Measurements from ENCODE around the gene MYBBP1A. TPM values are rescaled to one million over a fixed set of nuclear protein-coding genes. Genes with fewer than 3 reads are reported as not detected.
A peak's percentile ranks its signal among the peaks of the same experiment; 100 is the strongest.

MYBBP1A gene
- total and polyA plus RNA-seq, 9 donors = 12.7 to 71.4 (median 45.5) TPM

- H3K27ac ChIP-seq = no peak overlapping the region
- H3K4me3 ChIP-seq = no peak overlapping the region
- intact Hi-C loops (cut with DNase I) = no loop called here
- no peaks in the 10 kb centered on the region for H3K4me1 ChIP-seq (ENCODE audit: insufficient read depth)
- no peaks in the 10 kb centered on the region for H3K9me3 ChIP-seq
- H3K36me3 ChIP-seq = no peaks in the 10 kb centered on the region
- DNase-seq = peak; percentile 26 to 69 (median 56)
- TF ChIP-seq CTCF (IDR thresholded peaks at IDR 0.05) (no peak), POLR2A (IDR thresholded peaks at IDR 0.05) (no peak), EP300 (IDR thresholded peaks at IDR 0.05) (no peak)
- 39 to 47% (median 42%) methylated on average over 20 of the region's 20 CpGs for WGBS, 3 donors
- no peaks in the 10 kb centered on the region for H3K27me3 ChIP-seq
Observed at GRCh38 chr17:4492721-4493561, 62.2 kb downstream of the MYBBP1A start.

- DNase-seq = no peak
- intact Hi-C loops (cut with DNase I) = no loop called here
- 75 to 80% (median 80%) methylated on average over 7 of the region's 7 CpGs for WGBS, 3 donors
- Histone ChIP-seq H3K4me1 (ENCODE audit: insufficient read depth) (no peaks in the 10 kb centered on the region), H3K4me3 (no peak overlapping the region), H3K27ac (no peak overlapping the region), H3K36me3 (no peaks in the 10 kb centered on the region), H3K9me3 (no peaks in the 10 kb centered on the region), H3K27me3 (no peaks in the 10 kb centered on the region)
- TF ChIP-seq CTCF (IDR thresholded peaks at IDR 0.05) (no peak), EP300 (IDR thresholded peaks at IDR 0.05) (no peak), POLR2A (IDR thresholded peaks at IDR 0.05) (no peak)
Observed at GRCh38 chr17:4490637-4491061, 64.5 kb downstream of the MYBBP1A start.

GRCh38 chr17:4490109-4490591 lies 65.0 kb downstream of the MYBBP1A start:
- intact Hi-C loops (cut with DNase I) = no loop called here
- TF ChIP-seq POLR2A (IDR thresholded peaks at IDR 0.05) = no peak
- no peak for TF ChIP-seq EP300 (IDR thresholded peaks at IDR 0.05)
- TF ChIP-seq CTCF (IDR thresholded peaks at IDR 0.05) = no peak

GRCh38 chr17:4488989-4489595 lies 66.1 kb downstream of the MYBBP1A start:
- Histone ChIP-seq H3K9me3 (no peaks in the 10 kb centered on the region), H3K4me3 (no peak overlapping the region), H3K36me3 (no peaks in the 10 kb centered on the region), H3K27me3 (no peaks in the 10 kb centered on the region), H3K27ac (no peak overlapping the region), H3K4me1 (ENCODE audit: insufficient read depth) (no peaks in the 10 kb centered on the region)
- no peak for DNase-seq
- TF ChIP-seq POLR2A (IDR thresholded peaks at IDR 0.05) = no peak
- no peak for TF ChIP-seq EP300 (IDR thresholded peaks at IDR 0.05)
- TF ChIP-seq CTCF (IDR thresholded peaks at IDR 0.05) = no peak
- intact Hi-C loops (cut with DNase I) = no loop called here
- WGBS, 3 donors = 90 to 93% (median 91%) methylated on average over 14 to 15 of the region's 15 CpGs

More at GRCh38 chr17:4490109-4490591, 65.0 kb downstream of the MYBBP1A start:
- H3K27me3 ChIP-seq = no peaks in the 10 kb centered on the region
- H3K4me1 ChIP-seq (ENCODE audit: insufficient read depth) = no peaks in the 10 kb centered on the region
- DNase-seq = no peak
- H3K27ac ChIP-seq = no peak overlapping the region
- H3K36me3 ChIP-seq = no peaks in the 10 kb centered on the region
- no peaks in the 10 kb centered on the region for H3K9me3 ChIP-seq
- no peak overlapping the region for H3K4me3 ChIP-seq
- 87 to 88% (median 88%) methylated on average over 9 of the region's 9 CpGs for WGBS, 3 donors

Other genes with a start within 250 kb of the MYBBP1A start
- 10 to 100 TPM; 30.5 to 46.1 (median 36.5) TPM for gene UBE2G1, start 188.7 kb downstream of the MYBBP1A start, total RNA-seq
- gene UBE2G1, start 188.7 kb downstream of the MYBBP1A start, polyA plus RNA-seq = 10 to 100 TPM; 12.4 to 50.7 TPM
- gene SPNS3, start 121.4 kb downstream of the MYBBP1A start, total RNA-seq = under 1 TPM in 4 of 7 donors, not detected in 3; 0.10 to 0.80 (median 0.36) TPM
- under 1 TPM in 1 of 2 donors, not detected in 1; 0.06 TPM for gene SPNS3, start 121.4 kb downstream of the MYBBP1A start, polyA plus RNA-seq
- gene SPNS2, start 56.5 kb downstream of the MYBBP1A start, total RNA-seq = 10 to 100 TPM in 1 of 7 donors, 1 to 10 TPM in 6; 2.4 to 12.7 (median 4.2) TPM
- gene SPNS2, start 56.5 kb downstream of the MYBBP1A start, polyA plus RNA-seq = 1 to 10 TPM in 1 of 2 donors, under 1 TPM in 1; 0.48 to 5.9 TPM
- gene GGT6, start 5.2 kb upstream of the MYBBP1A start, total RNA-seq = 10 to 100 TPM in 1 of 7 donors, 1 to 10 TPM in 4, under 1 TPM in 2; 0.58 to 31.5 (median 1.5) TPM
- gene GGT6, start 5.2 kb upstream of the MYBBP1A start, polyA plus RNA-seq = under 1 TPM; 0.08 to 0.36 TPM
- gene SMTNL2, start 29.1 kb upstream of the MYBBP1A start, total RNA-seq = 10 to 100 TPM in 5 of 7 donors, 1 to 10 TPM in 2; 3.7 to 34.3 (median 17.8) TPM
- gene SMTNL2, start 29.1 kb upstream of the MYBBP1A start, polyA plus RNA-seq = 1 to 10 TPM; 4.7 to 4.8 TPM
- gene ALOX15, start 86.3 kb upstream of the MYBBP1A start, total RNA-seq = 1 to 10 TPM in 2 of 7 donors, under 1 TPM in 2, not detected in 3; 0.07 to 4.1 (median 1.4) TPM
- under 1 TPM; 0.17 to 0.58 TPM for gene ALOX15, start 86.3 kb upstream of the MYBBP1A start, polyA plus RNA-seq
- gene PELP1, start 148.8 kb upstream of the MYBBP1A start, total RNA-seq = 10 to 100 TPM; 19.2 to 75.0 (median 63.1) TPM
- gene PELP1, start 148.8 kb upstream of the MYBBP1A start, polyA plus RNA-seq = 10 to 100 TPM; 13.5 to 25.6 TPM
- 10 to 100 TPM; 13.4 to 38.2 (median 30.6) TPM for gene ARRB2, start 155.2 kb upstream of the MYBBP1A start, total RNA-seq
- 10 to 100 TPM; 16.4 to 40.6 TPM for gene ARRB2, start 155.2 kb upstream of the MYBBP1A start, polyA plus RNA-seq
- gene MED11, start 176.0 kb upstream of the MYBBP1A start, total RNA-seq = 10 to 100 TPM; 10.7 to 21.8 (median 15.4) TPM
- 10 to 100 TPM; 18.0 TPM for gene MED11, start 176.0 kb upstream of the MYBBP1A start, polyA plus RNA-seq
- gene ZMYND15, start 184.4 kb upstream of the MYBBP1A start, total RNA-seq = 1 to 10 TPM in 3 of 7 donors, under 1 TPM in 4; 0.36 to 1.4 (median 0.99) TPM
- under 1 TPM; 0.33 to 0.57 TPM for gene ZMYND15, start 184.4 kb upstream of the MYBBP1A start, polyA plus RNA-seq
- gene CXCL16, start 184.5 kb upstream of the MYBBP1A start, total RNA-seq = 10 to 100 TPM in 6 of 7 donors, 1 to 10 TPM in 1; 5.8 to 30.7 (median 16.8) TPM
- 10 to 100 TPM in 1 of 2 donors, 1 to 10 TPM in 1; 7.6 to 41.6 TPM for gene CXCL16, start 184.5 kb upstream of the MYBBP1A start, polyA plus RNA-seq
- under 1 TPM in 2 of 7 donors, not detected in 5; 0.31 to 0.83 TPM for gene TM4SF5, start 216.5 kb upstream of the MYBBP1A start, total RNA-seq
- gene TM4SF5, start 216.5 kb upstream of the MYBBP1A start, polyA plus RNA-seq = not detected
- 1 to 10 TPM in 5 of 7 donors, under 1 TPM in 2; 0.69 to 3.5 (median 1.3) TPM for gene VMO1, start 231.0 kb upstream of the MYBBP1A start, total RNA-seq
- 1 to 10 TPM in 1 of 2 donors, not detected in 1; 1.1 TPM for gene VMO1, start 231.0 kb upstream of the MYBBP1A start, polyA plus RNA-seq
- gene GLTPD2, start 233.6 kb upstream of the MYBBP1A start, total RNA-seq = not detected
- gene GLTPD2, start 233.6 kb upstream of the MYBBP1A start, polyA plus RNA-seq = not detected
- gene PSMB6, start 240.8 kb upstream of the MYBBP1A start, total RNA-seq = 100 to 1,000 TPM in 1 of 7 donors, 10 to 100 TPM in 6; 74.6 to 123 (median 87.9) TPM
- 100 to 1,000 TPM in 1 of 2 donors, 10 to 100 TPM in 1; 87.8 to 111 TPM for gene PSMB6, start 240.8 kb upstream of the MYBBP1A start, polyA plus RNA-seq